ENCODE measurements around the gene RAB40C.
A peak's percentile ranks its signal among the peaks of the same experiment; 100 is the strongest.
"Not testable (repeated sequence)": the region's sequence is repeated elsewhere in the genome, so short reads cannot be mapped to it uniquely, and the experiment has no call there.

The RAB40C gene

GRCh38 chr16:591231-591630 lies 1.4 kb downstream of the RAB40C start:
- no peak for DNase-seq

DNA sequence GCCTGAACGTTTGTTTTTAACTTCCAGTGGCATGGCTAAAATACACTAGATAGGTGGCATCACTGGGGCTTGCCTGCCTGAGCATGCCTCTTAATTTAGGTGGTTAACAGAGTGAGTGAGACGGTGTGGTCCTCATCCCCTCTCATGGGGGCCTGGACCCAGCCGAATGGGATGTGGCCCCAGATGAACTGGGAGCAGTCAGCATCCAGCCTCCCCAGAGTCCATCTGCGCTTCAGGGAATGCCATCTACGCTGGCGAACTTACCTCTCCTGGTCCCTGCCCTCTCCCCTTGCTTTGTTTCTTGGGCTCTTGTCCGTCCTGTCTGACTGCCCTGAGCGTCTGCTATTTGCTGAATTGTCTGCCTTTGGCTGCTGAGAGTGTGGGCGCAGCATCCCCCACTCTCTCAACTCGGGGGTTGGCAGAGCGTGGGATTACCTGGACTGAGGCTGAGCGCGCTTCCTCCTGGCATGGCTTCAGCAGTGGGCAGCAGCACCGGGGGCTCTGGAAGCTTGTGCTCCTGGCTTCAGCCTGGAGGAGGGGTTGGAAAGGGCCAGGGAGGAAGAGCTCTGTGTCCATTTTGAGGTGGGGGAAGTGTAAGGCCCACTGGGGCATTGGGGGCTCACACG lies 2.1 kb downstream of the RAB40C start:
- no peak for DNase-seq

DNA sequence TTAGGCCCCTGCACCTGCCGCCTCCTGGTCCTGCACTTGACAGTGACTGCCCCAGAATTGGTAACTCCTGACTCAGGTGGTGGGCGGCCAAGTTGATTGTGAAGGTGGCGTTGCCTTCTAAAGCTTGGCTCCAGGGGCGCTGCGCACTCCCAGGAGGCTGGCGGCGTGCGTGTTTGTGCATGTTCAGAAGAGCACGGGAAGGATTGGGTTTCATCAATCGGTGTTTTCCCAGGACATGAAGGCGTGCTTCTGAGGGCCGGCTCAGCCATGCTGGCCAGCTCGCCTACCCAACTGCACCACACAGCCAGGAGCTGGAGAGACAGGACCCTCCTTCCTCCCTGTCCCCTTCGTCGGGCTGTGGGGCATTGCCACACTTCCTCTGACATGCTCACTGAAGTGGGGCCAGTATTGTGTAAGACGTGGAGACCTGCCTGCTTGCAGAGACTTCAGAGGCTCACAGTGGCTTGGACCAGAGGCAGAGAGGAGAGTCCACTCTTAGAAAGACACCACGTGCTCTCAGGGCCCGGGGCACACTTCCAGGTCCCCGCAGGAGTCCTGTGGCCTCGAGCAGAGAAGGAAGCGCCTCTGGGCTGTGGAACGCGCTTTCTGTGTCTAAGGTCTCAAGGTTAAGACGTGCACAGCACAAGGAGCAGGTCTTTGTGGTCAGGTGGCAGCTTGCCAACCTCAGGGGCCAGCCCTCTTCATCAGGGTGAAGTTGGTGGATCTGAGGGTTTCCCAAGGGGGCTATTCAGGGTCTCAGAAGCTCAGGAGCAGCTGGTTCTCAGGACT lies 2.8 kb downstream of the RAB40C start:
- no peak for DNase-seq

GRCh38 chr16:593406-593805 lies 3.5 kb downstream of the RAB40C start:
- DNase-seq, result no peak

GRCh38 chr16:593807-594206 lies 3.9 kb downstream of the RAB40C start:
- no peak for DNase-seq

GRCh38 chr16:595094-595528 lies 5.2 kb downstream of the RAB40C start:
- DNase-seq, result no peak

DNA sequence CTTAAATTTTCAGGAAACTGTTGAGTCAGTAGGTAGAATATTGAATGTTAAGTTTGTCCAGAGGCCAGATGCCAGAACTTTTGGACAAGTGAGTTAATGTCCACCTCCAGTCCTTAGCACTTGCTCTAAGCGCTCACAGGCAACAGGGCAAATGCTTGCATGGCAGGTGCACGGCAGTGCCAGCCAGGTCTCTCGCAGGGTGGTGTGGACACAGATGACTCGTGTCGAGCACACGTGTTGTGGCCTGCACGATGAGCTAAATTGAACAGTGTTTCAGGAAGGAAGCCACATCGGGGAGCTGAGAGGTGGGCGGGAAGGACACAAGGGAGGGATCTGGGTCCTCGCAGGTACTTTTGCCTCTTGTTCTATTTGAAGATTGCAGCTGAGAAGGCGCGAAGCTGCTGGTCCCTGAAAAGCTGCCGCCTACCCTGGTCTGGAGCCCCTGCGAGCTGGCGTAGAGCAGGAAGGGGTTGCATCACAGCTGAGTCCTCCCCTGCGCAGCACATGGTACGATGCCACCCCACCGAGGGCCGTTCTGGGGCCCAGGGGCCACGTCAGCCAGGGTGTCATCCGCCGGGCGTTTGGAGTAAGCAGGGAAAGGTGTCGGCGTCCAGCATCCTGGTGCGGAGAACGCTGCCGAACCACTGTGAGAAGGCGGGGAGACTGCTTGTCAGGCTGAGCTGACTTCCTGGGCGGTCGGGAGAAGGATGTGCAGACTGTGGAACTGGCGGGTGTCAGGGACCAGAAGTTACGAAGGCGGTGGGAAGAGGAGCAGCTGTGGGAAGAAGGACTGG lies 6.3 kb downstream of the RAB40C start:
- DNase-seq, result no peak

DNA sequence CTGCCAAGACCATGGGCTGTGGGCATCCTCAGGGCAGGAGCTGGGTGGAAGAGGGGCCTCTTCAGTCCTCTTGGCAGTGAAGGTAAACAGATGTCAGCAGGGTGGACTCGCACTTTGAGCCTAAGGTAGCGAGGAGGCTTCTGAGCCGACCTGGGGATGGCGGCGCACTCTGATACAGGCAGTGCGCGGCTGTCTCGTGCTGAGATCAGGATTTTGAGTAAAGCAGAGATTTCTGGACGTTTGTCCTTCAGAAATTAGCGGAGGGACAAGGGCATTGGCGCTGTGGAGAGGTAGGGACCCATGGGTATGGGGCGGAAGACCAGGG lies 6.8 kb downstream of the RAB40C start:
- no peak for DNase-seq

DNA sequence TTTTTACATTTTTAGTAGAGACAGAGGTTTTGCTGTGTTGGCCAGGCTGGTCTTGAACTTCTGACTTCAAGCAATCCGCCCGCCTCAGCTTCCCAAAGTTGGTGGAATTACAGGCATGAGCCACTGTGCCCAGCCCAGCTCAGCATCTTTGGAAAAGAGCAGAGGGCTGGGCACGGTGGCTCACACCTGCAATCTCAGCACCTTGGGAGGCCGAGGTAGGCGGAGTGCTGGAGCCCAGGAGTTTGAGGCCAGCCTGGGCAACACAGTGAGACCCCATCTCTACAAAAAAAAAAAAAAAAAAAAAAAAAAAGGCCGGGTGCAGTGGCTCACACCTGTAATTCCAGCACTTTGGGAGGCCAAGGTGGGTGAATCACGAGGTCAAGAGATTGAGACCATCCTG lies 7.8 kb downstream of the RAB40C start:
- not testable (repeated sequence) for DNase-seq

DNA sequence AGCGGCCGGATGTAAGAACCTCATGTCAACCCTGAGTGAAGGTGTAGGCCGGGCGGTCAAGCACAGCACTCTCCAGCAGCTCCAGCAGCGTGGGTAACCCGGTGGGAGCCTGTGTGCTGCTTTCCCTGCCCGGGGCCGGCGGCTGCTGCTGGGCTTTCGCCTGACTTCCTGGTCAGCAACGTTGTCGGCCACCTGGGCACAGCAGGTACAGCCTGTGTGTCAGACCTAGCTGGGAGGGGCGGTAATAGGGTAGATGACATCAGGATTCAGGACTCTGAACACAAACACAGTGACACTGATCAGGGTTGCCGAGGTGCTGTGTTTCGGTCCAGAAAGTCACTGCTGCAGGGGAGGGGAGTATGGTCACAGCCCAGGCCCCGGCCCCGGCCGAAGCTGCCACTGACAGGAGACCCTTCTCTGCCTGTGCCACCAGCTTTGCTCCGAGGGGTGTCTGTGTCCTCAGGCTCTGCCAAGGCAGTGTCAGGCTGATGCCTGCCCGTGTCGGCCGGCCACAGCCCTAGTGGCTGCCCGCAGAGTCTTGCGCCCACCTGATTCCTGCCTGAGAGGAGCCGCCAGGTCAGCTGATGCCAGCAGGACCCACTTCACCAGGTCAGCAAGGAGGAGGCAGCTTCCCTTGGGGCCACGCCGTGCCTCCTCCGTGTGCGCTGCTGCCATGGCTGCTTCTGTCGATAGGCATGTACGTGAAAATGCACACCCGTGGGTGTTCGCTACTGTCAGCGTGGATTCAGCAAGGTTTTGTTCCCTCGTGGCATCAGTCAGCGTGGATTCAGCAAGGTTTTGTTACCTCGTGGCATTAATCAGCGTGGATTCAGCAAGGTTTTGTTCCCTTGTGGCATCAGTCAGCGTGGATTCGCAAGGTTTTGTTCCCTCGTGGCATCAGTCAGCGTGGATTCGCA lies 9.2 kb downstream of the RAB40C start:
- DNase-seq, result no peak

- DNase-seq, result no peak
Measured at GRCh38 chr16:600781-601180, 10.9 kb downstream of the RAB40C start.

GRCh38 chr16:603933-604332 lies 14.1 kb downstream of the RAB40C start:
- no peak for DNase-seq

DNA sequence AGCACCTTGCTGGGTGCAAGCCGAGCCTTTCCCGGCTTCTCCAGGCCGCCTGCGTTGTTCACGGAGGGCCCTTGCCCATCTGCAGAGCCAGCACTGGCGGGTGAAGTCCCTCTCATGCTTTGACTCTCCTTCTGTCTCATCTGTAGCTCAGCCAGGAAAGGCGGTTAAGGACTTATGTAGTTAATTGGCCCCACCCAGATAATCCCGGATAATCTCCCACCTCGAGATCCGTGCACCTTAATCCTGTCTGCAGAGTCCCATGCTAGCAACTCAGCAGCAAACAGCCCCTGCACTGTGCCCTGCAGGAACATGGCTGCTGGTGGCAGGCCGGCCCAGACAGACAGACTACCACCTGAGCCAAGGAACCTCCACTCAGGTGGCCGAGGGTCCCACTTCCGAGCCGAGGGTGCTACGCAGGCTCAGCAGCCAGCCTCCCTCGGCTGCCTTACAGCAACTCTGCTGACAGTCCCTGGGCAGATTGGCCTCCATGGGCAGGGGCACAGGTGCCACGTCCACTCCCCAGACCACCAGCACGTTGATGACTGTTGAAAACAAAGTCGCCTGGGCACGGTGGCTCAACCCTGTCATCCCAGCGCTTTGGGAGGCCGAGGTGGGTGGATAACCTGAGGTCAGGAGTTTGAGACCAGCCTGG lies 16.9 kb downstream of the RAB40C start:
- no peak for DNase-seq

- DNase-seq, result no peak
Measured at GRCh38 chr16:608019-608418, 18.2 kb downstream of the RAB40C start.

- no peak for DNase-seq
Measured at GRCh38 chr16:609316-609715, 19.4 kb downstream of the RAB40C start.

DNA sequence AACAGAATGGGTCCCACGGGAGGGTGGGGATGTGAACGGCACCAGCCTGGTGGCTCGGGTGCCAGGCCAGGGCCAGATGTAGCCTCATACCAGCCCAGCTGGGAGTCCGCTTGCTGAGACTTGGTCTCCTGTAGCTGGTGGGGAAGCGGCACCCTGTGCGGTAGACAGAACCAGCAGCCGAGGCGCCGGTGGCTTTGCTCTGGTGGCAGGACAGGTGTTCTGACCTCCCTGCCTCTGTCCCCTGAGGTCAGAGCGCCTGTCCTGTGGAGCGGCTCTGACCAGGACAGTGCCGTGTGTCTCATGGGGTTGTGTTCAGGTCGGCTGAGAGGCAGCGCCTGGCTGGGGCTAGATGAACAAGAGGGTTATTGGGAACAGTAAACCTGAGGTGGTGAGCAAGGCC lies 20.1 kb downstream of the RAB40C start:
- DNase-seq, result no peak

GRCh38 chr16:610513-611381 lies 20.9 kb downstream of the RAB40C start:
- peak in 4 of 5 donors; percentile 25 to 54 (median 40) for DNase-seq

DNA sequence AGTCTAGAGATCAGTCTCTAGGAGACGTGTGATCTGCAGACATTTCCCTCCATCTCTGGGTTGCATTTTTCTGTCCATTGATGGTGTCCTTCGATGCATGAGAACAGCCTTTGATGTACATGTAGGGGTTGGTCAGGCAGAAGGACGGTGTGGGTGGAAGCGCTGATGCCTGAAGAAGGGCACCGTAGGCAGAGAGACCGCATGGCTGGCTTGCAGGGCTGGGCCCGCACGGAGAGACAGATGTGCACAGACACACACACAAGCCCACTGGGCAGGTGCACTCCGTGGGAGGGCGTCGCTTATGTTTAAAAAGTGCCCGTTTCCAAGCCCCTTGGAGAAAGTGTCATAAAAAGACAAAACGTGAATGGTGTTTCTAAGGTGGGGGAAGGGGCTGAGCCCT lies 25.3 kb downstream of the RAB40C start:
- no peak for DNase-seq

- DNase-seq, result no peak
Measured at GRCh38 chr16:616733-617586, 27.1 kb downstream of the RAB40C start.

- DNase-seq, result no peak
Measured at GRCh38 chr16:617855-618254, 28.0 kb downstream of the RAB40C start.
